Cerebellar cortex (tissue), 1 donor: ENCODE results near the gene ATP6AP1.

ENCODE experiments used
- DNase-seq: peaks from one replicate; pipeline ENCODE4 v3.0.0-alpha.2; 2015; ENCODE audit warnings: low spot score

Gene ATP6AP1

DNA sequence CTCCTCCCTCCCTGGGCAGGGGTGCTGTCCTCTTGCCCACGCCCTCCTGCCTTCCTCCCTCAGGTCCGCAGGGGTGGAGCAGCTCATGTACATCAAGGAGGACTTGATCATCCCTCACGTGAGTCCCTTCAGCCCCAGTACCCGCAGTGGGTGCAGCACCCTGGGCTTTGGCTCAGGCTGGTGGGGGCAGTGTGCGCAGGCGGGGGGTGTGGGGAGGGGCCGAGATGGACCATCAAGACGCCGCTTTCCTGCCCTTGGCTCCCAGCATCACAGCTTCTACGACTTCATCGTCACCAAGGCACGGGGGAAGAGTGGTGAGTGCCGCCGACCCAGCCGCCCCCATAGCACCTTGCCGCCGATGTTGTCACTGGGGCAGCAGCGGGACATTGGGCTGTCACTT, 21.1 kb downstream of the ATP6AP1 start:
- DNase-seq = no peak

DNA sequence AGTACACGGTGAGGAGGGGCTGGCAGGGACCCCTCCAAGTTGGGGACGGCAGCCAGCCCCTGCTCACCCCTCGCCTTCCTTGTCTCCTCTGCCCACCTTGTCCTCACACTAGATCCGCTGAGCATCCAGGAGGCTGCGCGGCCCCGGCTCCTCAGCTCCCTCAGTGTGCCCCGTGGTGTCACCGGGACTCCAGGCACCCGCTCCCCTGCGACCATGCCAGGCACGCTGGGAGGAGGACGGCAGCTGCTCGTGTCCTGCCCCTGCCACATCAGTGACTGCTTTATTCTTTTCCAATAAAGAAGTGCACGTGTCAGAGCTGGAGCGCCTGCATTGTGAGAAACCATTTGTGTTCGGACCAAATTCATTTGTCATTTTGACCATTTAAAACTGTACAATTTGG, 21.8 kb downstream of the ATP6AP1 start:
- no peak for DNase-seq

DNA sequence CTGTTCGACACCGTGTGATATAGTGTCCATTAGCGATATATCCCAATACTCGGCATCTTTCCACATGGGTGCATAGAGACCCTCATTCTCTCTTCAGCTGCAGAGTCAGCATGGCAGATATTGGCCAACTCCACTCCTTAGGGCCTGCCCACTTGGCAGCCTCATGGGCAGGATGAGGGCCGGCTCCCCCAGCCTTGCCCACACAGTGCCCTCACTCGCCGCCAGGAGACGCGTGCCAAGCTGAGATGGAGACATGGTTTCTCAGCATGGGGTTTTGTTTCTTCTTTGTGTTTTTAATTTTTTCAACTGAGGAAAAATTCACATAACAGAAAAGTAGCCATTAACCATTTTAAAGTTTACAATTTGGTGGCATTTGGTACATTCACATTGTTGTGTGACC, 24.3 kb downstream of the ATP6AP1 start:
- no peak for DNase-seq

DNA sequence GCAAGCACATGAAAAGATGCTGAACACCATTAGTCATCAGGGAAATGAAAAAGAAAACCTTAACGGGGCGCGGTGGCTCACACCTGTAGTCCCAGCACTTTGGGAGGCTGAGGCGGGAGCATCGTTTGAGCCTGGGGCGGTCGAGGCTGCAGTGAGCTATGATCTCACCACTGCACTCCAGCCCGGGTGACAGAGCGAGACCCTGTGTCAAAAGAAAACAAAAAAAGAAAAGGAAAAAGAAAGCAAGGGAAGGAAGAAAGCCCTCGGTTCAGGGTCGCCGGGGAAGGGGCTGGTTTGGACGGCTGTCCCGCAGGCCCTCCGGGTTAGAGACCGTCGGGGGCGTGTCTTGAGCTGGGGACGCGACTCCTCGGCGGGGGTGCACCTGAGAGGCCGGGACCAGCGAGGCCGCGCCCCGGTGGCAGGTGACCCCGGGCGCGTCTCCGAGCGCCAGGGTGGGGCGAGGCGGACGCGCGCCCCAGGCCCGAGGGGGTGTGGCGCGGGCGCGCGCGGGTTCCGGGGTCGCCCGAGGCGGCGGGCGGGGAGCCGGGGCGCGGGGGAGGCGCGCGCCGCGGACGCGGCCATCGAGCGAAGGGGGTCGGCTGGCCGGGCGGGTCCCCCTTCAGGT, 29.1 kb downstream of the ATP6AP1 start:
- no peak for DNase-seq

DNA sequence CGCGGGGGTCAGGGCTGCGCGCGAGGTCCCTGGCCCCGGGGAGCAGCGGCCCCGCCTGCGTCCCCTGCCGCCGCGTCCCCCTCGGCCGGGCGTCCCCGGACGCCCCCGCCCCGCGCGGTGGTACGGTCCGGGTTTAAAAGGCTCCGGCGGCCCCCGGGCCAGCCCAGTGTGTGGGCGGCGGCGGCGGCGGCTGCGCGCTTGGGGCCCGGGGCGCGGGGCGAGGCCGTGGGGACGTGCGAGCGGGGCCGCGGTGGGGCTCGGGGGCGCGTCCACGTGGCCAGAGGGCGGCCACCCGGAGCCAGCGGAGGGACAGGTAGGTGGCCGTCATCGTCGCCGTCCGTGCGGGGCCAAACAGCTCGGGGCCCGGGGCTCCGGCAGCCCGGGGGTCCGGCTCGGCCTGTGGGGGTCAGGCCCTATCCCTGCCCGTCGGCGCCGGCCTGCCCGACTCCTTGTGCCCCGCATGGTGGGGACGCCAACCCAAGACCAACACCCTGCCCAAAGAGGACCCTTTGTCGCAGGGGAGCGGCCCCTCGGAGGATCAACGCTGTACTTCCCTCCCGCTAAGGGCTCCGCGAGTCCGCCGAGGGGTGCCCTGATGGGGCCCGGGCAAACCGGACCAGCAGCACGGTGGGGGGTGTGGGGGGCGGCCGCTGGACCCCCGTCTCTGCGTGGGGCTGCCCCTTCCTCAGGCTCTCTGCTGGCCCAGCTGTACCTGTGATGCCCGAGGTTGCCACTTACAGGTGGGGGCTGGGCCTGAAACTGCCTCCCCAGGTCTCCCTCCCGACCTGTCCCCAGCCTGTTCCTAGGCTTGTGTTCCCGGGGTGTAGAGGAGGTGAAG, 29.9 kb downstream of the ATP6AP1 start, which contains the start of gene PLXNA3:
PLXNA3 (plus strand) TSS at position 166 of the 838 bp plus-strand sequence. CDS start 1,903 bp downstream, outside the sequence.
- no peak for DNase-seq

DNA sequence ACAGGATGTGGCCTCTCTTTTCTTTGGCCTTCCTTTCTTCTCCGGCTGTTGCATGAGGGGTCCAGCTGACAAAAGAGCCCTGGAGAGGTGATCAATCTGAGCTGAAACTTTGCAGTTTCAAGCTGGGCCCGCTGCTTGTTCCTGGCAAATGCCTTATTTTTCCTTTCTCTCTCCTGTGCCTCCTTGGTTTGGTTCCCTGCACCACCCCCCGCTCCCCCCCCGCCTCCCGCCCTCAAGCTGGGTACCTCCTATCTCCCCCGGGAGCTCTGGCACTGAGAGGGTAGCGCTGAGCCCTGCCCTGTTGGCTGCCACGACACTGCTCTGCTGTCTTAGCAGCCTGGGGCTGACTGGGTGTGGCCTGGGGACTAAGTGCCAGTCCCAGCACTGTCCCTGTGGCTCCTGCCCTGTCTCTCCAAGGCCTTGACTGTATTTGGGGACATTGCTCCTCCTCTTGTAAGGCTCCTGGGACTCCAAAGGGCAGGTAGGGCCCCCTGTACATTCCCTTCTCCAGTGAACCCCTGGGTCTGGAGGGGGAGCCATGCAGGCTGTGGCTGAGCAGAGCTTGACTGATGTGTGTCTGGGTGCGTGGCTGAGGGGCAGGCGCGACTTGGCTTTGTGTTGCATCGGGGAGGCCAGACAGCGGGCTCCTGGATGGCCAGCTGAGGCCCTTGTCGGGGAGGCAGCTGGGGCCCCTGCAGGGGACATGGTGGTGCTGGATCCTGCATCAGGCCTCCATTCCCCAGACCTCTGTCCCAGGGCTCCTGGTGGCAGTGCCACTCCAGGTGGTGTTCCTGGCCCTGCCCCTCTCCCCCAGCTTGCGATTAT, 30.7 kb downstream of the ATP6AP1 start:
- no peak for DNase-seq

DNA sequence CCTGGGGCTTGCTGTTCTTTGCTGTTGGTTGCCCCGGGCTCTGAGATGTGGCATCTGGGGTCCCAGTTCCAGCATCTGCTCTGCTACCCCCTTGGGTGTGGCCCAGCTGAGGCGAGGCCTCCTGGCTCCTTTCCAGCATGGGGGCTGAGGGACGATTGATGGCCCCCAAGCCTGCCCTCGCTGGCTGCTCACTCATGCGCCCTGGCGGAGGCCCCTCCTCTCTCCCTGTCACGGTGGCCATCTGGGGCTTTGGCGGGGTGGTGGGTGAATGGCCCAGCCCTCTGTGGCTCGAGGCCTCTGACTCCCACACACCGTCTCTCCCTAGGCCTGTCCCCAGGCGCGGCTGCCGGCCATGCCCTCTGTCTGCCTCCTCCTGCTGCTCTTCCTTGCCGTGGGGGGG, 31.4 kb downstream of the ATP6AP1 start:
- DNase-seq = no peak

DNA sequence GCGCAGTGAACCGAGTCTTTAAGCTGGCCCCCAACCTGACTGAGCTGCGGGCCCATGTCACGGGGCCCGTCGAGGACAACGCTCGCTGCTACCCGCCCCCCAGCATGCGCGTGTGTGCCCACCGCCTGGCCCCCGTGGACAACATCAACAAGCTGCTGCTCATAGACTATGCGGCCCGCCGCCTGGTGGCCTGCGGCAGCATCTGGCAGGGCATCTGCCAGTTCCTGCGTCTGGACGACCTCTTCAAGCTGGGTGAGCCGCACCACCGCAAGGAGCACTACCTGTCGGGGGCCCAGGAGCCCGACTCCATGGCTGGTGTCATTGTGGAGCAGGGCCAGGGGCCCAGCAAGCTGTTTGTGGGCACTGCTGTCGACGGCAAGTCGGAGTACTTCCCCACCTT, 31.8 kb downstream of the ATP6AP1 start:
- DNase-seq = no peak

DNA sequence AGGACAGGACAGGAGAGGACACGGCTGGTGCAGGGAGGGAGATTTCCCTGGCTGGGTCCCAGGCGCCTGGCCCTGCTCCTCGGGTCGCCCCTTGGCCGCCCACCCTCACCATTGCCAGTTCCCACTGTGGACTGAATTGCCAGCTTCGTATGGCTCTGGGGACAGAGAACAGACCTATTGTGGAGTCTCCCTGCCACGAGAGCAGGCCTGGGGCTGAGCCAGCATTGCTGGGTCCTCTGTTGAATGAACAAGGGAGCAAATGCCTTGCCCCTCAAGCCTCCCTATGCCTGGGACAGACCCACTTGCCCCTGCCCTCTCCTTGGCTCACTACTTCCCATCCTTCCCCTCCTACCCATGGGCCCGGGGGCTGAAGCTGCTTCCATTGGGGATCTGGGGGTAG, 33.9 kb downstream of the ATP6AP1 start:
- no peak for DNase-seq

DNA sequence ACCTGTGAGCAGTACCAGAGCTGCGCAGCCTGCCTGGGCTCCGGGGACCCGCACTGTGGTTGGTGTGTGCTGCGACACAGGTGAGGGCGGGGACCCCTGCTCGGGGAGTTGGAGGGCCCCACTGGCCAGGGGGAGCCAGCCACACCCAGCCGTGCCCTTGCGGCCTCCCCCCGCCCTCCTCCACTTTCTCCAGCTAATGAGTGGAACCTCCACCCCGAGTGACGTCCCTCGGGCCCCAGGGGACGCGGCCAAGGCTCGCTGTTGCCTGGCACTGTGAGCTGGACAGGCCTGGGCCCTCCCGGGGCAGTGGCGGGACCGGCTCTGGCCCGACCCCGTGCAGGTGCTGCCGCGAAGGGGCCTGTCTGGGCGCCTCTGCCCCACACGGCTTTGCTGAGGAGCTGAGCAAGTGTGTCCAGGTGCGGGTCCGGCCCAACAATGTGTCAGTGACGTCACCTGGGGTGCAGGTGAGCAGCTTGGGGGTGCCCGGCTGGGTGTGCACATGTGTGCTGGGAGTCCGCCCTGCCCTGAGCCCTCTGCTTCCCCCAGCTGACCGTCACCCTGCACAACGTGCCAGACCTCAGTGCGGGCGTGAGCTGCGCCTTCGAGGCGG, 35.2 kb downstream of the ATP6AP1 start:
- no peak for DNase-seq

DNA sequence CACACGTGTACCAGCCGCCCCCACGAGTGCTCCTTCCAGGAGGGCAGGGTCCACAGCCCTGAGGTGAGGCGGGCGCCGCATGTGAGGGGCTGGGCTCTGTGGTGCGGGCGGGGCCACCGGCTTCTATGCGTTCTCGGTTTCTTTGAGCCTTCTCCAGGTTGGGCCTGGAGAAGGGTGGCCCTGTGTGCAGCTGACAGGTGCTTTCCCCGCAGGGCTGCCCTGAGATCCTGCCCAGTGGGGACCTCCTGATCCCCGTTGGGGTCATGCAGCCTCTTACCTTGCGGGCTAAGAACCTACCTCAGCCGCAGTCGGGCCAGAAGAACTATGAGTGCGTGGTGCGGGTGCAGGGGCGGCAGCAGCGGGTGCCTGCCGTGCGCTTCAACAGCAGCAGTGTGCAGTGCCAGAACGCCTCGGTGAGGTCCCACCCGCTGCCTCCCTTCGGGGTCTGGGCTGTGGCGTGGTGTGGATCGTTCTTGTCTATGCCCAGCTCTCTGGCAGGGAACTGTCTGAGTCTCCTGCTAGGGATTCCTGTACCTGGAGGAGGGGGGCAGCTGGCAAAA, 36.4 kb downstream of the ATP6AP1 start:
- no peak for DNase-seq

DNA sequence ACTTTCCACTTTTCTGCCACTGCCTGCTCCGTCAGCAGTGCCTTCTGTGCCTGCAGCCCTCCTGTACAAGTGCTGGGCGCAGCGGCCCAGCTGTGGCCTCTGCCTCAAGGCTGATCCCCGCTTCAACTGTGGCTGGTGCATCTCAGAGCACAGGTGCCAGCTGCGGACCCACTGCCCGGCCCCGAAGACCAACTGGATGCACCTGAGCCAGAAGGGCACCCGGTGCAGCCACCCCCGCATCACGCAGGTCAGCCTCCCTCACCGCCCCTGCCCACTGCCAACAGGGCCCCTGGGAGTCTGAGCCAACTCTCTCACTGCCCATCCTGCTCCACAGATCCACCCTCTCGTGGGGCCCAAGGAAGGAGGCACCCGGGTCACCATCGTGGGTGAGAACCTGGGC, 37.1 kb downstream of the ATP6AP1 start:
- no peak for DNase-seq

DNA sequence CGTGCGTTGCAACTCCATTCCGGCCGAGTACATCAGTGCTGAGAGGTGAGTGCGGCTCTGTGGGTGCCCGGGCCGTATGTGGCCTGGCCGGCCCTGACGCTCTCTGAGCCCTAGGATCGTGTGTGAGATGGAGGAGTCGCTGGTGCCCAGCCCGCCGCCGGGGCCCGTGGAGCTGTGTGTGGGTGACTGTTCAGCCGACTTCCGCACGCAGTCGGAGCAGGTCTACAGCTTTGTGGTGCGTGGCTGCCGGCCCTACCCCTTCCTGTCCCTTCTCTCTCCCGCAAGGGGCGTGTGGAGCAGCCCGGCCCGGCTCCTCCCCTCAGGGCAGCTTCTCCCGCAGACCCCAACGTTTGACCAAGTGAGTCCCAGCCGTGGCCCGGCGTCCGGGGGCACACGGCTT, 37.6 kb downstream of the ATP6AP1 start:
- DNase-seq = no peak

DNA sequence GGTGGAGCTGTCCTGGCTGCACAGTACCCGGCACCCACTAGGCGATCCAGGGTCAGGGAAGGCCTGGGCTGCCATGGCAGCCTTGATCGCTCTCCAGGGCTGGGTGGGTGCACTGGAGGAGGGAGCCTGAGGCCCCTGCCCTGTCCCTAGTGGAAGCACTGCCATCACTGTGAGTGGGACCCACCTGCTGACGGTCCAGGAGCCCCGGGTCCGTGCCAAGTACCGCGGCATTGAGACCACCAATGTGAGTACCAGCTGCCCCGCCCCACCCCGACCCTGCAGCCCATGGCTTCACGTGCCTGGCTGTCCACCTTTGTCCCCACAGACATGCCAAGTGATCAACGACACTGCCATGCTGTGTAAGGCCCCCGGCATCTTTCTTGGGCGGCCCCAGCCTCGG, 38.4 kb downstream of the ATP6AP1 start:
- no peak for DNase-seq

DNA sequence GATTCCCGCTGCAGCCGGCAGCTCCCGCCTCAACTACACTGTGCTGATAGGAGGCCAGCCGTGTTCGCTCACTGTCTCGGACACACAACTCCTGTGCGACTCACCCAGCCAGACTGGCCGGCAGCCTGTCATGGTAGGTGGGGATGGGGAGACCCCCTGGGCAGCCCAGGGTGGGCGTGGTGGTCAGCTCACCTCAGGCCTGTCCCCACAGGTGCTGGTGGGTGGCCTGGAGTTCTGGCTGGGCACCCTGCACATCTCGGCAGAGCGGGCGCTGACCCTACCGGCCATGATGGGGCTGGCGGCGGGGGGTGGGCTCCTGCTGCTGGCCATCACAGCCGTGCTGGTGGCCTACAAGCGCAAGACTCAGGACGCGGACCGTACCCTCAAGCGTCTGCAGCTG, 39.1 kb downstream of the ATP6AP1 start:
- DNase-seq = no peak

DNA sequence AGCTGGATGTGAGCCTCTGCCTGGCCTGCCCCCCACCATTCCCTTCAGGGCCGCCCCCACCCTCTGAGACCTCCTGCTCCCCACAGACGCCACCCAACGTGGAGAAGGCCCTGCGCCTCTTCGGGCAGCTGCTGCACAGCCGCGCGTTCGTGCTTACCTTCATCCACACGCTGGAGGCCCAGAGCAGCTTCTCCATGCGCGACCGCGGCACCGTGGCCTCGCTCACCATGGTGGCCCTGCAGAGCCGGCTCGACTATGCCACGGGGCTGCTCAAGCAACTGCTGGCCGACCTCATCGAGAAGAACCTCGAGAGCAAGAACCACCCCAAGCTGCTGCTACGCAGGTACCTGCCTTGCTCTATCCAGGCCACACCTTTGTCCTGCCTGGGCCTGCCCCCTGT, 39.7 kb downstream of the ATP6AP1 start:
- no peak for DNase-seq

DNA sequence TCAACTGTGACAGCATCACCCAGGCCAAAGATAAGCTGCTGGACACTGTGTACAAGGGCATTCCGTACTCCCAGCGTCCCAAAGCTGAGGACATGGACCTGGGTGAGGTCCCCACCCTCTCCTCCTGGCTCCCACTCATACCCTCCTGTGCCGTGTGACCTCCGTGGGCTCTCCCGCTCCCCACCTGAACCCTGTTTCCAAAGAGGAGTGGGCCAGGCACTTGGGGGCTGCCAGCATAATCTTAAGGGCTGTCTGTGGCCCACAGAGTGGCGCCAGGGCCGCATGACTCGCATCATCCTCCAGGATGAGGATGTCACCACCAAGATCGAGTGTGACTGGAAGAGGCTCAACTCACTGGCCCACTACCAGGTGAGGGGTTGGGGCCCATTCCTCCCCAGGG, 40.6 kb downstream of the ATP6AP1 start:
- no peak for DNase-seq

DNA sequence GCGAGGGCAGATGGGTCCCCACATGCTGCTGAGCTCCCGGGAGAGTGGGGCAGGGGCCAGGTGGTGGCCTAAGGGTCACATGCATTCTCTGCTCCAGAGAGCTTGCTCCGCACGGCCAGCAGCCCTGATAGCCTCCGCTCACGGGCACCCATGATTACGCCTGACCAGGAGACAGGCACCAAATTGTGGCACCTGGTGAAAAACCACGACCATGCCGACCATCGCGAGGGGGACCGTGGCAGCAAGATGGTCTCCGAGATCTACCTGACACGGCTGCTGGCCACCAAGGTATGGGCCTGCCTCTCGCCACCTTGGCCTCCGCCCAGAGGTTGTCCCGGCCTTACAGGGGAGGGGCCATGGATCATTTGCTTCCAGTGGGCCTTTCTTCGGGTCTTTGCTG, 41.4 kb downstream of the ATP6AP1 start:
- DNase-seq = no peak

DNA sequence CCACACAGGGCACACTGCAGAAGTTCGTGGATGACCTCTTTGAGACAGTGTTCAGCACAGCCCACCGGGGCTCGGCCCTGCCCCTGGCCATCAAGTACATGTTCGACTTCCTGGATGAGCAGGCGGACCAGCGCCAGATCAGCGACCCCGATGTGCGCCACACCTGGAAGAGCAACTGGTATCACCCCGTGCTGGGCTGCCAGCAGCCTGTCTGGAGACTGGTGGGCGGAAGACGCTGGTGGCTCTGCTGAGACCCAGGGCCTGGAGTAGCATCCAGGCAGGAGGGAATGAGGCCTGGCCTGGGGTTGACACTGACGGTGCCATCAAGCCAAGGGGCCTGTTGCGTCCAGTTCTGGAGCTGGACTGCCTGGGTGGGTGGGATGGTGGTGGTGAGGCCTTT, 42.0 kb downstream of the ATP6AP1 start:
- DNase-seq = no peak

DNA sequence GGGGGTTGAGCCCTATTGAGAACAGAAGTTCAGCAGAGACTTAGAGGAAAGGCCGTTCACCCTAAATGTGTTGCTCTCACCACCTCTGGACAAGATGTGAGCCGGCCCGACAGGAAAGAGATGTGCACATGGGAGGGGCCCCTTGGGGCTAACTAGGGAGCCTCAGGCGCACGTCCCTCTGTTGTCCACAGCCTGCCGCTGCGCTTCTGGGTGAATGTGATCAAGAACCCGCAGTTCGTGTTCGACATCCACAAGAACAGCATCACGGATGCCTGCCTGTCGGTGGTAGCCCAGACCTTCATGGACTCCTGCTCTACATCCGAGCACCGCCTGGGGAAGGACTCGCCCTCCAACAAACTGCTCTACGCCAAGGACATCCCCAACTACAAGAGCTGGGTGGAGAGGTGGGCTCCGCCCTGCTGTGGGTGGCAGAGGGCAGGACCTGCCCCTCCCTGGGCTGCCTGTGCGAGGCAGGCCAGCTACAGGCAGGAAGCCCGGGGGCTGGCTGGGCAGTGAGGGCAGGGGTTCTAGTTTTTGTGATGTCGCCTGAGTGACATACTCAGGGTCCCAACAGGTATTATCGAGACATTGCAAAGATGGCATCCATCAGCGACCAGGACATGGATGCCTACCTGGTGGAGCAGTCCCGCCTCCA, 42.6 kb downstream of the ATP6AP1 start:
- no peak for DNase-seq

DNA sequence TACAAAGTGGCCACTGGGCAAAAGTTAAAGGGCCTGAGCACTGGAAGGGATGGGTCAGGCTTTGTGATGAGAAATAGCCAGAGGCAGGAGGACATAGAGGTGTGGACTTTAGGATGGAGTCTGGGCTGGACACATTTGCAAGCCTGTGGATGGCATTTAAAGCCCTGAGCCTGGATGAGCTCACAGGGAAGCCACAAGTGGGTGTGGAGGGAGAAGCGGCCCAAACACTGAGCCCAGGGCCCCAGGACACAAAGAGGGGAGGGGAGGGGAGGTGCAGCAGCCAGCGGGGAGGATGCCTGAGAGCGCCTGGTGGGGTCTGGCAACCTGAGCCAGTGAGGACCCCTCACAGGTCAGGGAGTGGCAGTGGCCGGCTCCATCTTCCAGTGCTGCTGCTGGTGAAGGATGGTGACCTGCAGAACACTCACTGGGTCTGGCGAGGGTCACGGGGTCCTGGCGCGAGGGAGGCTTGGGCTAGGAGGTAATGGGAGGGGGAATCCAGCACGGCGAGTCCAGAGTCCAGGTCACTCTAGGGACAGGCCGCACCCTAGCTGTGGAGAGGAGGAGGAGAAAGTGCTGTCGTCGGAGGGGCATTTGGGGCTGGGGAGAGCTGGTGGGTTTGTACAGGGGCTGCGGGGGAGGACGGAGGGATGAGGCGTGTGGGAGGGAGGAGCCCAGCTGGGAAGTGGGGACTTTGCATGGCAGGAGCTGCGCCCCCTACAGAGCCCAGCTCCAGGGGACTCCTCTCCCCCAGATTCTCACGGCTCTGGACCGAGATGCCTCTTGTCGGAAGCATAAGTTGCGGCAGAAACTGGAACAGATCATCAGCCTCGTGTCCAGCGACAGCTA, 43.6 kb downstream of the ATP6AP1 start:
- DNase-seq = no peak
